Nasal cavity respiratory epithelium epithelial cell of viscerocranial mucosa (primary cell): ENCODE data around the gene RAB33B. TPM values are rescaled to one million over a fixed set of nuclear protein-coding genes. Genes with fewer than 3 reads are reported as not detected.

Source experiments
- total RNA-seq: library from RNA; depleted of rRNA; stranded (reverse); fragments of >200 nt; gene quantifications from 2 replicates; pipeline ENCODE4 v1.2.3, GENCODE V29; 2014

The RAB33B gene
- total RNA-seq: 9.8 and 15.4 TPM in 2 replicates

GRCh38 chr4:139454111-139455045, at the start of gene RAB33B:
TSS of gene RAB33B (plus strand) at chr4:139454121. CDS start at chr4:139454196, 75 bp downstream.

Other genes starting within 250 kb of the RAB33B start
- 0.21 and 0.34 TPM in 2 replicates for gene MGARP, start 173.9 kb upstream of the RAB33B start, total RNA-seq
- gene NAA15, start 152.6 kb upstream of the RAB33B start, total RNA-seq: 51.9 and 64.0 TPM in 2 replicates
- 30.3 and 36.6 TPM in 2 replicates for gene NDUFC1, start 151.6 kb upstream of the RAB33B start, total RNA-seq
- gene SETD7, start 102.1 kb downstream of the RAB33B start, total RNA-seq: 69.0 and 76.9 TPM in 2 replicates
- 19.1 and 28.0 TPM in 2 replicates for gene MGST2, start 211.7 kb downstream of the RAB33B start, total RNA-seq